Measurements from ENCODE around the gene SHPK.

DNA sequence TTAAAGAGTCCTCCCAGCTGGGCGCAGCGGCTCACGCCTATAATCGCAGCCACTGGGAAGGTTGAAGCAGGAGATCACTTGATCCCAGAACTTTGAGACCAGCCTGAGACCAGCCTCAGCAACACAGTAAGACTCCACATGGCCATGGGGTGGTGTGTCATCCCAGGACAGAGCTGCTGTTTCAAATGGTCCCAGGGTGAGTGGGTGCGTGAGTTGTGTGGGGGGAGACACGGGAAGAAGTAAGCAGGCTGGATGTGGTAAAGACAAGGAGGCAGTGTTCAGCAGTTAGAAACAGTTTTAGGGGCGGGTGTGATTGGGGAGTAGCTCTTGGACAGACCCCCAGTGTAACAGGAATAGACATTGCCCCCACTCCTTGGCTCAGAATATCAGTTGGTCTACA, 3.8 kb downstream of the SHPK start:
- TF ChIP-seq YY1 (IDR thresholded peaks at IDR 0.05; ENCODE audit: insufficient read depth, insufficient read length) (no peak), SUZ12 (IDR thresholded peaks at IDR 0.05; ENCODE audit: extremely low read depth, insufficient read depth, insufficient read length) (no peak), ZNF274 (IDR thresholded peaks at IDR 0.05; ENCODE audit: low read depth, low read length) (no peak)

All from NT2/D1 (cell line).